ENCODE measurements around the gene FBXW11.
A peak's percentile ranks its signal among the peaks of the same experiment; 100 is the strongest.

The FBXW11 gene

DNA sequence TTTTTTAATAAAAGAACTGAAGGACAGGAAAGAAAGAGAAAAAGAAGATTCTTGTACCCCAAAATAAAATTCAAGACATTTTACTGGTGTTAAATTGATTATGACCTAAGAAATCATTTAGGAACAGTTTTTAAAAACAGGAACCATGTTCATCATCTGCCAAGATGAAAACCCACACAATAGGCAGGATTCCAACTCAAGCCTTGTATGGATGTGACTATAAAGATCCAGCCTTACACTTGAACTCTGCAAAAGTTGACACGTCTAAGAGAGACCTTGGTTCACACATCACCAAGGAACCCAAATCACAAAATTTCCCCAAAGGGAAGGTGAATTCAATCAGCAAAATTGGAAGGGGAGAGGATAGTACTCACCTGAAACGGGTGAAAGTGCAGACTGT lies 138.2 kb downstream of the FBXW11 start:
- no peak for DNase-seq (ENCODE audit: low read depth in 2 of 2)

DNA sequence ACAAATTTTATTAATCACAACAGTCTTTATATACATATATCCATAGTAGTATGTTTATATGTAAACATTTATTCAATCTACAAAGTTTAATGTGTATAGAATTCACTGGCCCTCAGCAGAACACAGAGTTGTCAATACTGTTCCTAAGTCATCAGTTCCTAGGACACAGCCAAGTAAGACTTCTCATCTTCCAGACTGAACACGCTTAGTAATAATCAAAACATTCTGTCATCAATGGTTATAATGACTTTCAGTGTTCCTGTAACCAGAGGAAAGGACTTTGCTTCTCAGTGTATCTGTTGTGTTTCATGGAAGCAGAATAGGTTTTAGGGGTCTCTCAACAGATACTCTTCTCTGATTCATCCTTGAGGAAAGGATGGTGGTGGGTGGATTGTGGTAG lies 138.7 kb downstream of the FBXW11 start:
- DNase-seq (ENCODE audit: low read depth in 2 of 2): no peak

DNA sequence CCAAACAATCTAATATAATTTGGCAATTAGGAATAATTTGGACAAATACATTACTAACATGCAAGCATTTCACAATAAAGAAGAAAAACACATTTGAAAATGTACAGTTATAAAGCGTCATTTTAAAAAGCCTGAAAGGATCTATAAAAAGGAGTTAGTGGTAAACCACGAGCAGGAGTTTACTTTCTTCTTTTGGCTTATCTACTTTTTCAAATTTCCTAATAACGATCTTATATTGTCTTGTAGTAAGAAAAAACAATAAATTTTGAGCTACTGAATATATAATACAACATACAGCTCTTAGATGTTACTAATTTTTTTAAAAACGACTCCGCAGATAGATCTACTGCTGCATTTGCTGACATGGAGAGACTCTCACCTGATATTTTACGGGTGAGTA lies 141.0 kb downstream of the FBXW11 start:
- DNase-seq (ENCODE audit: low read depth in 2 of 2): no peak

- peak; percentile 85 to 86 for DNase-seq (ENCODE audit: low read depth in 2 of 2)
Measured at GRCh38 chr5:171863935-171864334, 142.5 kb downstream of the FBXW11 start.

DNA sequence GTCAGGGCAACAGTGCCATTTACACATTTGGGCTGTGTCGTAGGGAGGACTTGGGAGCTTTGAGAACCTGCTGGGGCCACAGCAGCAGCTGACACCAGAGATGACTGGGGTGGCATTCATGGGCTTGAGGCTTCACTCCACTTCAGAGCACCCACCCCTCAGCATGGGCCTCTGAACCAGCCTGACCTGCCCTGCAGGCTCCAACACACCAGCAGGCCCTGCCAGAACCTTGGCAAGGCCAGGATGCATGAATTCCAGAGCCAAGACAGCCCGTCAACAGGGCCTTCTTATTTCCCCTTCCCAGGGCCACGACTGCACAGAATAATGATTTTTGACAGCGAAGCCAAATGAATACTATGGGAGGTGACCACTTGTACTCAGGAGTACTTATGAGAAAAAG lies 143.8 kb downstream of the FBXW11 start:
- DNase-seq (ENCODE audit: low read depth in 2 of 2): no peak

DNA sequence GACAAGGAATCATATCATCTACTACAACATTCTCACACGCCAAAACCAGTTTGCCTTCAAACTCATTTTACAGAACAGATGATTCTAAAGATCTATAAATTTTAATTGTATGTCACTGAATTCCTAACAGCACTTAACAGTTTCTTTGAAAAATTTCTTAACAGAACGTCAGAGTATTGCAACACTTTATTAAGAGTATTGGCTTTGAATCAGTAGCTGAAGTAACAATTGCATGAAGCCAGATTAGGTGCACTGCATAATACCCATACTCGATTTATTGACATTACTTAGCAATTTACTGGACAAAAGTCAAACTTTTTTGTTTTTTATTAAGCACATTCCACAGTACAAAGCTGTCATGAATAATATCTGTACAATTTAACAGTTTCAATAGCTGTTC lies 145.1 kb downstream of the FBXW11 start:
- peak in 1 of 2 experiments; percentile 26 for DNase-seq (ENCODE audit: low read depth in 2 of 2)

GRCh38 chr5:171858303-171858702 lies 148.1 kb downstream of the FBXW11 start:
- DNase-seq (ENCODE audit: low read depth in 2 of 2): no peak

- peak; percentile 41 to 42 for DNase-seq (ENCODE audit: low read depth in 2 of 2)
Measured at GRCh38 chr5:171857489-171857876, 149.0 kb downstream of the FBXW11 start.

- no peak for DNase-seq (ENCODE audit: low read depth in 2 of 2)
Measured at GRCh38 chr5:171855798-171856763, 150.4 kb downstream of the FBXW11 start.

DNA sequence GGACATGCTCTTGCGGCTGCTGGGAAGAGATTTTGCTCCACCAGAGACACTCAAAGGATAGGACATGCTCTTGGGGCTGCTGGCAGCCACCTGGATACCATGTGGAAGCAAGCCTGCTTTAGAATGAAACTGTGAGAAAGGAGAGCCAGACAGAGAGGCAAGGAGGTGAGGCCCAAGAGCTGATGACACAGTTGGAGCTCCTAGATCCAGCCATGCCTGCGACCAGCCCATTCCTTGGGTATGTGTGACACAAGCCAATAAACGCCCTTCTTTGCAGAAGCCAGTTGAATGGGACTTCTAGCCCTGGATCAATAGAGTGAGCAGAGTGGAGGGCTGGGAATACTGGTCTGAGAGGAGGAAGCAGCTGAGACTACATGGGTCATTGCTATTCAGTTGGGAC lies 151.2 kb downstream of the FBXW11 start:
- no peak for DNase-seq (ENCODE audit: low read depth in 2 of 2)

GRCh38 chr5:171852255-171852681 lies 154.2 kb downstream of the FBXW11 start:
- no peak for DNase-seq (ENCODE audit: low read depth in 2 of 2)

- no peak for DNase-seq (ENCODE audit: low read depth in 2 of 2)
Measured at GRCh38 chr5:171851251-171851650, 155.2 kb downstream of the FBXW11 start.

GRCh38 chr5:171850324-171850947 lies 156.0 kb downstream of the FBXW11 start:
- no peak for DNase-seq (ENCODE audit: low read depth in 2 of 2)

DNA sequence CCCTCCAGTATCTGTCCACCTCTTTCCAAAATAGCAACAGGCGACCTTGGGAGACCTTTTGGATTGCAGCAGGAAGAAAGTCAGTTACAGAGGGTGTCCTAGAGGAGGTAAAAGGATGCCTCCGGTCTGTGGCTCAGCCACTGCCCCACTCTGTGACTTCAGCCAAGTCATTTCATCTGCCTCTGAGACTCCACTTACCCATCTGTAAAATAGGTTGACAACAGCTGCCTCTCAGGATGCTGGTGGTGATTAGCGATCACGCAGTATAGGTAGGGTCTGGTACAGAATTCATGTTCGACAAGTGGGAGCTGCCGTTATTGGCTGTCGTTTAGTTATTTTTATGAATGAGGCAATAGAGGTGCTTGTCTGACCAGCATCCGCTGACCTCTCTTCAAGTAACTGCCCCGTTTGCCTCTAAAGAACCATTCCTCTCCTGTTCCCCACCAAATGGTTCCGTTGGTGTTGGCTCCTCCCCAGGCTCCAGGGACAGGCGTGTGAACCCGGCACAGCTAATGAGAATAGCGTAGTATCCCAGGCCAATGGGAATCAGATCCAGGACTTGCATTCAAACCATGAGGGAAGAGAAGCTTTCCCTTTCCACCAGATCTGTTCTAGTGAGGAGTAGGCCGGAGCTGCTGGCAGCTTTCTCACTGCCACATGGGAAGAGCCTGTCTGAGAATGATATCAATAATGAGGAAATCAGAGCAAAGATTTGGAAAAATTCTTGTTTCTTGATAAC lies 156.7 kb downstream of the FBXW11 start:
- DNase-seq (ENCODE audit: low read depth in 2 of 2): no peak

DNA sequence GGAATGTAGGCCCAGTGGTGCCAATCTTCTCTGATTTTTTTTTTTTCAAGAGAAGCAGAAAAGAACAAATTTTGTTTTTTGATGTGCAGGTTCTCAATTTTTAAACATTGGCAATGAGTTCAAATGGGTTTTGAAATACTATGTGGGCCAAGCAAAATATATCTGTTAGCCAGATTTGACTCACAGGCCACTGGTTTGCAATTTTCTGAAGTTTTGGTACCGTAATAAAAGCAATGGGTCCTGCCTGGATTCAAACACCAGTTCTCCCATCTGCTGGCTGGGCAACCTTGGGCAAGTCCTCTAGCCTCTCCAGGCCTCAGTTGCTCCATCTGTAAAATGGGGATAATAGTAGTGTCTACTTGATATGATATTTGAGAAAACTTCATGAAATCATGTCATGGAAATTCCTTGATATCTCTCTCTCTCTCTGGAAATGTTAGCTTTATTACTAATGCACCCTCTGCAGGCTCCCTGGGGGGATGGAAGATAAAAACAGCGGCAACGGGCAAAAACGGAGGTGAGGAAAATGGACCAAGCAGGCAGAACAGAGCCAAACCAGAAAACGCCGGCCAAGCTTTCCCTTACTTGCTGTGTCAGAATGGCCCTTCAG lies 157.4 kb downstream of the FBXW11 start:
- DNase-seq (ENCODE audit: low read depth in 2 of 2): no peak

DNA sequence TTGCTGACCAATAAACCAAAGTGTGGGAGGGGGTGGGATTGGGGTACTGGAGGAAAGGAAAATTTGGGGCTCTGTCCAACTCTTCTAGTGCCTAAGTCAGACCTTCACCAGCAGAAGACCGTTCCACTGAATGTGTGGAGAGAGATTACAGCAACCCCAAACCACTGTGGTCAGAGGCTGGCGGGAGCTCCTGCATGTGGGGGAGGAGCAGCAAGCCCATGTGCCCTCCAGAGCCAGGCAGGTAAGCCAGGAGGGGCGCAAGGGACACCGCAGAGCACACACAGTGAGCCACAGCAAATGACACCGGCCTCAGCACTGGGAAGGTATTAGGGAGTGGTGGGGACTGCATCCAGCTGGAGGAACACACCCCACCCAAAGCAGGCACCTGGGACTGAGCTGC lies 158.0 kb downstream of the FBXW11 start:
- no peak for DNase-seq (ENCODE audit: low read depth in 2 of 2)

- no peak for DNase-seq (ENCODE audit: low read depth in 2 of 2)
Measured at GRCh38 chr5:171848006-171848405, 158.4 kb downstream of the FBXW11 start.

DNA sequence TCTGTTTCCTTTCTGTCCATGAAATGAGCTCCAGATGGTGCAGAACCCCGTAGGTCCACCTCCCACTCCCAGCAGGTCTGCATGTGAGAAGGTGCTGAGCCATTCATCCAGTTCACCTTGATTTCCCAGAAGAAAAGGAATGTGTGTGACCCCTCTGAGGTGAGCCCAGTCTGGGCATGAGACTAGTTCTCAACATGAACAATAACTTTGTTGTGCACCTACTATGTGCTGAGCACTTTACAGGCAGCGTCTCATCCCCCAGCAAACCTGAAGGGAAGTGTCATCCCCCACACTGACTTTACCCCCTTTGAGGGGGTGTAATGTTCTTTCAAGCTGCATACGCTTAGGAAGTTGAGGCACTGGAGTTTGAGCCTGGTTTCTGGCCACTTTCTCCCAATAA lies 159.4 kb downstream of the FBXW11 start:
- no peak for DNase-seq (ENCODE audit: low read depth in 2 of 2)

DNA sequence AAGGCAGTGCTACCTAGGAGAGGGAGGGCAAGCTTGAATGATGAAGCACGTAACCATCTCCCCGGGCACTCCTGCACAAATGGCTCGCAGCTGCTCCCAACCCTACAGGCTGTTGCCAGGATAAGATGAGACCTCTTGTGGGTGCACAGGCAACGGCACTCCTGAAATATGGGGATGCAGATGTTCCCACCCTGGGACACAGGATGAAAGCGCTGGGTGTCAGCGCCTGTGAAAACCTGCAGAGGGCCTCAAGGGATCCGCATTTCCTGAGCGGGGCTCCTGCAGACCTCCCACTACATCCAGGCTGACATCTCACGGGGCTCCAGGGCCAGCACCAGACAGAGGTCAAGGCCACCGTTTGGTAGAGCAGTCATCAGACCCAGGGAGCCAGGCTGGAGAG lies 160.1 kb downstream of the FBXW11 start:
- DNase-seq (ENCODE audit: low read depth in 2 of 2): no peak

DNA sequence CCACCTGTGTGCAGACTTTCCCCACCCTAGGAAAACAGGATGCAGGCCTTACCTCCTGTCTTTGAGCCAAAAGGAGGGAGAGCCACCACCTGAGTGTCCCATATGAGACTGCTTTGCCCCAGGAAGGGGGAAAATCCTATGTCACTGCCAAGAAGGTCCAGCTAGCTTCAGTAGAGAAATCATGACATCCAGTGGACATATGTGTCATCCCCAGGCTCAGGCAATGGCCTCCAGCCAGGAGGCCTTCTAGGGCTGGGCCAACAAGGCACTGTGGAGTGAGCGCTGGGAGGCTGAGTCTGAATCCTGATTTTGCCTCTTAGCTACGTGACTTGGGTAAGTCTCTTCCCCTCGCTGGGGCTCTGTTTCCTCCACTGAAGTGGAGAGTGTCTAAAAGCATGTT lies 160.6 kb downstream of the FBXW11 start:
- DNase-seq (ENCODE audit: low read depth in 2 of 2): no peak

- DNase-seq (ENCODE audit: low read depth in 2 of 2): no peak
Measured at GRCh38 chr5:171845040-171845630, 161.3 kb downstream of the FBXW11 start.
